Osteocyte (in vitro differentiated cells): ENCODE measurements around the gene CPLX1. TPM values are rescaled to one million over a fixed set of nuclear protein-coding genes. Genes with fewer than 3 reads are reported as not detected.

Experiments used
- DNase-seq: peaks from one replicate; pipeline ENCODE4 v3.0.0; 2021; ENCODE audit warnings: mixed read lengths; ENCODE audit not compliant: unreplicated experiment; ENCODE audit errors: extremely low spot score
- H3K27ac Mint-ChIP-seq: one replicate; pipeline ENCODE4 v1.8.0; 2021; ENCODE audit warnings: mild to moderate bottlenecking, mixed read lengths; ENCODE audit not compliant: unreplicated experiment
- H3K27me3 Mint-ChIP-seq: one replicate; pipeline ENCODE4 v1.8.0; 2021; ENCODE audit warnings: mixed read lengths; ENCODE audit not compliant: unreplicated experiment
- H3K36me3 Mint-ChIP-seq: one replicate; pipeline ENCODE4 v1.8.0; 2021; ENCODE audit warnings: mixed read lengths; ENCODE audit not compliant: unreplicated experiment
- H3K4me1 Mint-ChIP-seq: one replicate; pipeline ENCODE4 v1.8.0; 2021; ENCODE audit warnings: mixed read lengths; ENCODE audit not compliant: unreplicated experiment
- H3K4me3 Mint-ChIP-seq: one replicate; pipeline ENCODE4 v1.8.0; 2021; ENCODE audit warnings: mild to moderate bottlenecking, moderate library complexity, mixed read lengths; ENCODE audit not compliant: unreplicated experiment
- H3K9me3 Mint-ChIP-seq: one replicate; pipeline ENCODE4 v1.8.0; 2021; ENCODE audit warnings: mixed read lengths; ENCODE audit not compliant: unreplicated experiment
- CTCF ChIP-seq: fragments of 200-600 bp; sonication (generic); IDR thresholded peaks from 2 replicates; pipeline ENCODE4 v1.5.0; 2021; ENCODE audit warnings: antibody characterized with exemption, mild to moderate bottlenecking, moderate library complexity
- total RNA-seq: library from RNA; stranded (reverse); gene quantifications from 2 replicates; pipeline ENCODE4 v1.2.1, GENCODE V29; 2021

Gene CPLX1
- total RNA-seq, 1 donor from 2014 or later: not detected

DNA sequence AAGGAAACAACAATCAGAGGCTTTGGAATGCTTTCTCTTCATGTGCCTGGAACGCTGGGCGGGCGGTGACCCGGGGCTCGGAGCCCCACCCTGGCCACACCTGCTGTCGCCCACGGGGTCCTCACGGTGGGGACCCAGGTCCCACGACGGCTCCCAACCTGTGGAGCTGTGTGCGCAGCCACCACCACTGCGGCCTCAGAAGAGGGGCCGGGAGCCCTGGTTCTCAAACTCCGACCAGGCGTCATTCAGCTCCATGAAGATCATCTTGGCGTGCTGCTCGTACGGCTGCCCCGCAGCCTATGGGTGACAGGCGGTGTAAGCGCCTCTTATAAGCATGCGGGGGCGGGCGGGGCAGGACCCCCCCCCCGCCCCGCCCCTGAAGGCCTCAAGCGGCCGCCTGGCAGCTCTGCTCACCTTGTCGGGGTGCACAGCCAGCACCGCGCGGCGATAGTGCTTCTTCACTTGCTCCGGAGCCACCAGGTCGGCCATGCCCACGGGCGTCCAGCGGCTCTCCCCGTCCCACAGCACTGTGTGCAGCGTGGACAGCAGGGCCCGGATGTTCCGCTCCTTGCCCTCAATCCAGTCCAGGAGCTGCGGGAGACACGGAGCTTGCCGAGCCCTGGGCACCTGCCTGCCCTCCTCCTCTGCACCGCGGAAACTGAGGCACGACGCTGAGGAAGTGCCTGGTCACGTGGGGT is 23.7 kb upstream of the CPLX1 start:
- H3K4me3 Mint-ChIP-seq: no peak overlapping the region
- DNase-seq: no peak
- no peaks in the 10 kb centered on the region for H3K9me3 Mint-ChIP-seq
- no peak overlapping the region for H3K27ac Mint-ChIP-seq
- peaks cover 23% of the 10 kb centered on the region for H3K36me3 Mint-ChIP-seq
- peaks cover 5% of the 10 kb centered on the region for H3K4me1 Mint-ChIP-seq
- TF ChIP-seq CTCF: no peak
- no peaks in the 10 kb centered on the region for H3K27me3 Mint-ChIP-seq

- no peak overlapping the region for H3K4me3 Mint-ChIP-seq
- DNase-seq: no peak
- no peaks in the 10 kb centered on the region for H3K27me3 Mint-ChIP-seq
- no peaks in the 10 kb centered on the region for H3K9me3 Mint-ChIP-seq
- no peak for TF ChIP-seq CTCF
- peaks cover 20% of the 10 kb centered on the region for H3K36me3 Mint-ChIP-seq
- peaks cover 5% of the 10 kb centered on the region for H3K4me1 Mint-ChIP-seq
- H3K27ac Mint-ChIP-seq: no peak overlapping the region
Observed at GRCh38 chr4:848803-849477, 23.0 kb upstream of the CPLX1 start.

DNA sequence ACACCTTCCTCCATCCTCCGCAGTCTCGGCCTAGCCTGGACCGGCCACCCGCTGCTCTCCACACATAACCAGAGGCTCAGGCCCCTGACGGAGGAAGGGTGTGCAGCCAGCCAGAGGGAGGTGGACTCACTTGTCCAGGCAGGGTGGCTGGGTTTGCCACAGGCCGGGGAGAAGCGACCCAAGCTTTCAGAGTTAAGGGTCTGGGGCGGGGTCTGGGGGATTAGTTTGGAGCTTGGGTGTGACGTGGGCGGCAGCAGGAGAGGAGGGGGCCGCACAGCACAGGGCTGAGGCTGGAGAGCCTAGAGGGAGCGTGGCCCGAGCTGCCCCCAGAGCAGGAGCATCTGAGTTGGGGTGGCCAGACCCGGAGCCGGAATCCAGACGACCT is 22.4 kb upstream of the CPLX1 start:
- H3K4me1 Mint-ChIP-seq: peaks cover 5% of the 10 kb centered on the region
- no peak overlapping the region for H3K27ac Mint-ChIP-seq
- H3K9me3 Mint-ChIP-seq: no peaks in the 10 kb centered on the region
- DNase-seq: no peak
- H3K27me3 Mint-ChIP-seq: no peaks in the 10 kb centered on the region
- no peak overlapping the region for H3K4me3 Mint-ChIP-seq
- H3K36me3 Mint-ChIP-seq: peaks cover 19% of the 10 kb centered on the region
- TF ChIP-seq CTCF: no peak

GRCh38 chr4:845836-846251 is 19.9 kb upstream of the CPLX1 start:
- Mint-ChIP-seq H3K27me3 (no peaks in the 10 kb centered on the region), H3K4me1 (peaks cover 5% of the 10 kb centered on the region), H3K9me3 (peaks cover 6% of the 10 kb centered on the region), H3K27ac (peak overlapping the region; percentile 58), H3K36me3 (peaks cover 18% of the 10 kb centered on the region), H3K4me3 (no peak overlapping the region)
- no peak for TF ChIP-seq CTCF
- no peak for DNase-seq

GRCh38 chr4:845233-845835 is 19.4 kb upstream of the CPLX1 start:
- peaks cover 20% of the 10 kb centered on the region for H3K36me3 Mint-ChIP-seq
- DNase-seq: no peak
- no peak for TF ChIP-seq CTCF
- no peak overlapping the region for H3K4me3 Mint-ChIP-seq
- H3K27me3 Mint-ChIP-seq: no peaks in the 10 kb centered on the region
- no peak overlapping the region for H3K27ac Mint-ChIP-seq
- H3K9me3 Mint-ChIP-seq: peaks cover 9% of the 10 kb centered on the region
- peaks cover 5% of the 10 kb centered on the region for H3K4me1 Mint-ChIP-seq
